T-cell (primary cell): Measurements from ENCODE around the gene ICE1. TPM values are rescaled to one million over a fixed set of nuclear protein-coding genes. Genes with fewer than 3 reads are reported as not detected.

Source experiments
- ATAC-seq, 4 experiments: fragments of 200-7000 bp in 3 of 4; fragments of 150-1000 bp in 1 of 4; cut with Tn5 transposase; replicated peaks in 1 of 4; 1 replicate in 3 of 4; 2 replicates in 1 of 4; pipeline ENCODE4 v1.10.0; 2021; ENCODE audit warnings: moderate library complexity in 3 of 4, mild to moderate bottlenecking in 2 of 4, moderate number of reproducible peaks in 1 of 4
- CTCF ChIA-PET, 2 donors: fragments of 300-600 bp; sonication (Branson Sonifier 250); formaldehyde crosslinking; loops; one replicate each; lab custom pipeline; 2022; ENCODE audit warnings: antibody characterized with exemption in 2 of 2; lab: Charles Lee
- POLR2A ChIA-PET, 2 donors: fragments of 300-600 bp; sonication (Branson Sonifier 250); formaldehyde crosslinking; loops; one replicate each; lab custom pipeline; 2022; ENCODE audit warnings: antibody characterized with exemption in 2 of 2; lab: Charles Lee
- DNase-seq, 35 experiments: peaks; one replicate each; pipeline versions ENCODE4 v3.0.0 to v3.0.0-alpha.2; 2013 to 2023
- H3K27ac ChIP-seq: one replicate; pipeline ENCODE4 v1.5.1; 2013; ENCODE audit warnings: low read length
- H3K27me3 ChIP-seq, 2 experiments: replicated peaks in 1 of 2; 1 replicate in 1 of 2; 2 replicates in 1 of 2; pipeline versions ENCODE4 v1.6.1 to v1.7.0; 2013; ENCODE audit warnings: low read length in 1 of 2, mixed read lengths in 1 of 2; ENCODE audit not compliant: control insufficient read depth in 2 of 2, insufficient read depth in 2 of 2; ENCODE audit errors: extremely low read depth in 1 of 2
- H3K36me3 ChIP-seq, 2 donors: 1 replicate in 1 of 2; 2 replicates in 1 of 2; pipeline versions ENCODE4 v1.6.1 to v1.7.0; 2013; ENCODE audit warnings: low read length in 1 of 2; ENCODE audit not compliant: control insufficient read depth in 2 of 2, insufficient read depth in 1 of 2; ENCODE audit errors: extremely low read depth in 1 of 2
- H3K4me1 ChIP-seq, 2 experiments: 1 replicate in 1 of 2; 2 replicates in 1 of 2; pipeline versions ENCODE4 v1.6.1 to v1.7.0; 2013; ENCODE audit warnings: low read length in 2 of 2, mixed read lengths in 1 of 2; ENCODE audit not compliant: insufficient read depth in 2 of 2, control insufficient read depth in 1 of 2; ENCODE audit errors: extremely low read depth in 1 of 2
- H3K4me3 ChIP-seq, 2 donors: 1 replicate in 1 of 2; 2 replicates in 1 of 2; pipeline versions ENCODE4 v1.5.1 to v1.7.0; 2013; ENCODE audit warnings: mild to moderate bottlenecking in 2 of 2, low read length in 1 of 2, moderate library complexity in 1 of 2; ENCODE audit not compliant: control insufficient read depth in 1 of 2; ENCODE audit errors: extremely low read depth in 1 of 2
- H3K9me3 ChIP-seq: 2 replicates; pipeline ENCODE4 v1.7.0; 2013
- H3K27ac Mint-ChIP-seq, 2 donors: one replicate each; pipeline ENCODE4 v1.8.0; 2020 to 2021; ENCODE audit warnings: mild to moderate bottlenecking in 2 of 2, mixed read lengths in 2 of 2
- H3K27me3 Mint-ChIP-seq, 2 donors: one replicate each; pipeline ENCODE4 v1.8.0; 2021 to 2022; ENCODE audit warnings: mixed read lengths in 2 of 2
- H3K36me3 Mint-ChIP-seq: one replicate; pipeline ENCODE4 v1.8.0; 2021; ENCODE audit warnings: mixed read lengths
- H3K4me1 Mint-ChIP-seq, 3 donors: one replicate each; pipeline ENCODE4 v1.8.0; 2020 to 2022; ENCODE audit warnings: mixed read lengths in 3 of 3, mild to moderate bottlenecking in 1 of 3
- H3K4me3 Mint-ChIP-seq, 3 donors: one replicate each; pipeline ENCODE4 v1.8.0; 2020 to 2022; ENCODE audit warnings: mild to moderate bottlenecking in 3 of 3, mixed read lengths in 3 of 3, moderate library complexity in 3 of 3
- H3K9me3 Mint-ChIP-seq, 3 donors: one replicate each; pipeline ENCODE4 v1.8.0; 2020 to 2022; ENCODE audit warnings: mixed read lengths in 3 of 3
- WGBS: methylation state at CpG from one replicate; pipeline ENCODE4 v1.1.5; 2013; ENCODE audit warnings: missing lambda C conversion rate; ENCODE audit not compliant: insufficient coverage; 5-methylcytosine and 5-hydroxymethylcytosine counted together
- total RNA-seq, 35 experiments: library from RNA in 6 of 35; stranded (reverse) in 6 of 35; fragments of 120-200 nt in 1 of 35; gene quantifications; one replicate each; pipeline versions ENCODE4 v1.2.1 to v1.2.4 and lab custom pipeline; 2013 to 2026

ICE1 gene
- total RNA-seq, 5 donors from 2014 or later (not counting 1 experiment from before 2014, with no cell fraction given): 37.3 to 42.9 (median 40.5) TPM

DNA sequence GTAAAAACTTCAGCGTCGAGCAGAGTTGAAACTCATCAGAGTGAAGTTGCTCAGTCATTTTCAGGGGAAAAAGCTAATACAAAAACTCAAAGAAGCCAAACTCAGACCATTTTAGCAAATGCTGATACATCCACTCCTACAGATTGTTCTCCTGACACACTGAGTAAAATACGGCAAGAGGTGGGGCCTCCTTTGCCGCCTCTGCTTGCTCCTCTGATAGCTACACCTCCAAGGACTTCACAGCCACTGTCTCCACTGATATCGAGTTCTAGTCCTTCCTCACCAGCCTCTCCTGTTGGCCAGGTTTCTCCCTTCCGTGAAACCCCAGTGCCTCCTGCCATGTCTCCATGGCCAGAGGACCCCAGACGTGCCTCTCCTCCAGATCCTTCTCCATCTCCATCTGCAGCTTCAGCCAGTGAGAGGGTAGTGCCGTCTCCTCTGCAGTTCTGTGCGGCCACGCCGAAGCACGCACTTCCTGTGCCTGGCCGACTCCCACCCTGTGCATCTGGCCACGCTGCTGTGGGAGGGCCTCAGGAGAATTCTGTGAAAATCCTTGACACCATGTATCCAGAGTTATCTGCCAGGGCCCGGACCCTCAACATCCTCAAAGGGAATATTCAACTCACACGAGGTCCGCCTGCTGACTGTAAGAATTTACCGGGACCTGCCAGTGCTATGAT lies 41.7 kb downstream of the ICE1 start:
- H3K9me3 Mint-ChIP-seq: no peaks in the 10 kb centered on the region
- H3K9me3 ChIP-seq: no peaks in the 10 kb centered on the region
- peaks cover 0 to 2% (median 1%) of the 10 kb centered on the region in 3 donors for H3K4me1 Mint-ChIP-seq
- no peak overlapping the region for H3K27ac Mint-ChIP-seq
- no peak overlapping the region for H3K4me3 ChIP-seq
- no peak overlapping the region for H3K27ac ChIP-seq
- H3K4me1 ChIP-seq: no peaks in the 10 kb centered on the region
- peaks cover 83% of the 10 kb centered on the region for H3K36me3 Mint-ChIP-seq
- H3K36me3 ChIP-seq: peaks cover 14 to 82% of the 10 kb centered on the region in 2 donors
- DNase-seq (no peak), ATAC-seq (no peak)
- ChIA-PET CTCF (no interaction called here), POLR2A (no interaction called here)
- 98% methylated on average over 11 of the region's 18 CpGs for WGBS
- H3K27me3 ChIP-seq: no peaks in the 10 kb centered on the region
- no peaks in the 10 kb centered on the region for H3K27me3 Mint-ChIP-seq
- no peak overlapping the region for H3K4me3 Mint-ChIP-seq

- no peak overlapping the region for H3K27ac Mint-ChIP-seq
- H3K4me3 Mint-ChIP-seq: no peak overlapping the region
- DNase-seq (no peak), ATAC-seq (no peak)
- H3K27me3 Mint-ChIP-seq: no peaks in the 10 kb centered on the region
- H3K27me3 ChIP-seq: no peaks in the 10 kb centered on the region
- ChIA-PET CTCF (no interaction called here), POLR2A (interaction anchor here in 1 of 2 donors (0.5 kb wide), 1 partner anchor 1351 kb away, joined by 4 read pairs; no protein-coding TSS in a partner anchor)
- H3K4me1 ChIP-seq: no peaks in the 10 kb centered on the region
- H3K4me3 ChIP-seq: no peak overlapping the region
- no CpG with 5 or more reads among the region's 5 CpGs for WGBS
- H3K9me3 Mint-ChIP-seq: no peaks in the 10 kb centered on the region
- no peak overlapping the region for H3K27ac ChIP-seq
- peaks cover 14 to 69% of the 10 kb centered on the region in 2 donors for H3K36me3 ChIP-seq
- H3K36me3 Mint-ChIP-seq: peaks cover 72% of the 10 kb centered on the region
- no peaks in the 10 kb centered on the region for H3K9me3 ChIP-seq
- peaks cover 0 to 2% (median 1%) of the 10 kb centered on the region in 3 donors for H3K4me1 Mint-ChIP-seq
Observed at GRCh38 chr5:5466227-5466626, 43.8 kb downstream of the ICE1 start.

DNA sequence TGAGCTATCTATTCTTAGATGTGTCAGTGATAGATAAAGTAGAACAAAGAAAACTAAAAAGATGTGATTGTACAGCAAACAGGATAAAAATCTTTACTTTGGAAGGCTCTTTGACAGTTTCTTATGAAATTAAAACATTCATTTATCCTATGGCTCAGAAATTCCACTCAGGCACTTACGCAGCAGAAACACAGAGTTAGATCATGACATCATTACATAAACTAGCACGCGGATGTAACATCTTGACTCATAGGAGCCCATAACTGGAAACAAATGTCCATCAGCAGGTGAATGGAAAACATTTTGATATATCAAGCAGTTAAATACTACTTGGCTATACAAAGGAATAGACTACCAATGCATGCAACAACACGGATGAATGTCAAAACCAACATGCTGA lies 45.3 kb downstream of the ICE1 start:
- ATAC-seq (no peak), DNase-seq (no peak)
- H3K27me3 ChIP-seq: no peaks in the 10 kb centered on the region
- H3K4me3 ChIP-seq: no peak overlapping the region
- no peak overlapping the region for H3K27ac ChIP-seq
- no peaks in the 10 kb centered on the region for H3K9me3 Mint-ChIP-seq
- CTCF ChIA-PET: interaction anchor here in 1 of 2 donors (0.7 kb wide), 1 partner anchor 90 kb away, joined by 3 read pairs; no protein-coding TSS in a partner anchor
- H3K4me1 ChIP-seq: no peaks in the 10 kb centered on the region
- peaks cover 4 to 53% of the 10 kb centered on the region in 2 donors for H3K36me3 ChIP-seq
- no peaks in the 10 kb centered on the region for H3K9me3 ChIP-seq
- no peak overlapping the region for H3K4me3 Mint-ChIP-seq
- H3K36me3 Mint-ChIP-seq: peaks cover 57% of the 10 kb centered on the region
- H3K27me3 Mint-ChIP-seq: no peaks in the 10 kb centered on the region
- H3K4me1 Mint-ChIP-seq: peaks cover 0 to 2% (median 1%) of the 10 kb centered on the region in 3 donors
- POLR2A ChIA-PET: no interaction called here
- WGBS: no CpG with 5 or more reads among the region's 4 CpGs
- no peak overlapping the region for H3K27ac Mint-ChIP-seq

GRCh38 chr5:5470933-5471332 lies 48.5 kb downstream of the ICE1 start:
- no peaks in the 10 kb centered on the region for H3K27me3 ChIP-seq
- POLR2A ChIA-PET: no interaction called here

DNA sequence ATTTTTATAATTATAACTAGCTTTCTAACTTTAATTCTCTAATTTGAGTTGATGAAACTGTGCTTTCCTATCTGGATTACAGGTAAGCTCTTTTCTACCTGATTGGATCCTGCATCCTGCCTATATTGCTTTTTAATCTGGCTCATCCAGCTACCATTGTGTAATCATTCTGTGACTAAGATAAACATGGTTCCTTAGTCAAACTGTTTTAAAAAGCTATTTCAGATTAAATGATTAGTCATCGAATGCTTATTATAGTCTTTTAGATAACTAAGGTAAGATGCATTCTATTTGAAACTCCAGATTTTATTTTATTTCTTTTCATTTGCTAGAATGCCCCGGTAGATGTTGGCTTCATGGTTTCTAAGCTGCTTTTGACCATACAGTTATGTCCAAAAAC lies 50.7 kb downstream of the ICE1 start:
- H3K9me3 Mint-ChIP-seq: no peaks in the 10 kb centered on the region
- ChIA-PET CTCF (interaction anchor here in 1 of 2 donors (0.8 kb wide), 1 partner anchor 15 kb away, joined by 3 read pairs; no protein-coding TSS in a partner anchor), POLR2A (no interaction called here)
- H3K27me3 Mint-ChIP-seq: no peaks in the 10 kb centered on the region
- DNase-seq: no peak
- no peak overlapping the region for H3K27ac Mint-ChIP-seq
- Histone ChIP-seq H3K27ac (no peak overlapping the region), H3K4me1 (no peaks in the 10 kb centered on the region), H3K36me3 (peaks cover 4 to 37% of the 10 kb centered on the region in 2 donors), H3K4me3 (no peak overlapping the region), H3K9me3 (no peaks in the 10 kb centered on the region), H3K27me3 (no peaks in the 10 kb centered on the region)
- no peak overlapping the region for H3K4me3 Mint-ChIP-seq
- no peaks in the 10 kb centered on the region for H3K4me1 Mint-ChIP-seq
- peaks cover 57% of the 10 kb centered on the region for H3K36me3 Mint-ChIP-seq
- WGBS: no CpG with 5 or more reads among the region's 2 CpGs
- no peak for ATAC-seq

More at GRCh38 chr5:5470933-5471332, 48.5 kb downstream of the ICE1 start:
- no peaks in the 10 kb centered on the region for H3K4me1 Mint-ChIP-seq
- H3K27me3 Mint-ChIP-seq: no peaks in the 10 kb centered on the region
- peaks cover 57% of the 10 kb centered on the region for H3K36me3 Mint-ChIP-seq
- Histone ChIP-seq H3K4me1 (no peaks in the 10 kb centered on the region), H3K27ac (no peak overlapping the region), H3K9me3 (no peaks in the 10 kb centered on the region), H3K36me3 (peaks cover 4 to 49% of the 10 kb centered on the region in 2 donors), H3K4me3 (no peak overlapping the region)
- no peaks in the 10 kb centered on the region for H3K9me3 Mint-ChIP-seq
- no peak for DNase-seq
- peak overlapping the region in 1 of 2 donors; percentile 1 for H3K27ac Mint-ChIP-seq
- ATAC-seq: no peak
- no peak overlapping the region for H3K4me3 Mint-ChIP-seq
- CTCF ChIA-PET: no interaction called here

GRCh38 chr5:5474961-5475360 lies 52.5 kb downstream of the ICE1 start:
- Mint-ChIP-seq H3K4me1 (peaks cover 5 to 12% (median 9%) of the 10 kb centered on the region in 3 donors), H3K27ac (no peak overlapping the region), H3K4me3 (no peak overlapping the region), H3K36me3 (peaks cover 62% of the 10 kb centered on the region), H3K27me3 (no peaks in the 10 kb centered on the region), H3K9me3 (peaks cover 0 to 5% (median 0%) of the 10 kb centered on the region in 3 donors)
- CTCF ChIA-PET: interaction anchor here in 1 of 2 donors (0.6 kb wide), 2 partner anchors 17 to 1144 kb away, joined by 3 read pairs; no protein-coding TSS in a partner anchor
- no peak for ATAC-seq
- H3K9me3 ChIP-seq: no peaks in the 10 kb centered on the region
- DNase-seq: no peak
- no peaks in the 10 kb centered on the region for H3K4me1 ChIP-seq
- POLR2A ChIA-PET: no interaction called here
- WGBS: 100% methylated on average over 4 of the region's 5 CpGs
- H3K4me3 ChIP-seq: no peak overlapping the region
- H3K36me3 ChIP-seq: peaks cover 3 to 34% of the 10 kb centered on the region in 2 donors
- no peak overlapping the region for H3K27ac ChIP-seq
- H3K27me3 ChIP-seq: no peaks in the 10 kb centered on the region
